LNCaP clone FGC (cell line): ENCODE data around the gene KIF6.

Source experiments
- DNase-seq: peaks from one replicate; pipeline ENCODE4 v3.0.0-alpha.2; 2011; ENCODE audit warnings: low read depth
- H3K4me3 ChIP-seq: 2 replicates; pipeline ENCODE4 v1.5.1; 2011; ENCODE audit warnings: mild to moderate bottlenecking, low read depth, low read length, control low read depth
- TF ChIP-seq, protein P1 (sequence below): IDR thresholded peaks from 2 replicates; pipeline ENCODE4 v1.5.1; 2012; ENCODE audit warnings: mild to moderate bottlenecking; ENCODE audit not compliant: control insufficient read depth, insufficient read depth; ENCODE audit errors: extremely low read depth

The KIF6 gene

DNA sequence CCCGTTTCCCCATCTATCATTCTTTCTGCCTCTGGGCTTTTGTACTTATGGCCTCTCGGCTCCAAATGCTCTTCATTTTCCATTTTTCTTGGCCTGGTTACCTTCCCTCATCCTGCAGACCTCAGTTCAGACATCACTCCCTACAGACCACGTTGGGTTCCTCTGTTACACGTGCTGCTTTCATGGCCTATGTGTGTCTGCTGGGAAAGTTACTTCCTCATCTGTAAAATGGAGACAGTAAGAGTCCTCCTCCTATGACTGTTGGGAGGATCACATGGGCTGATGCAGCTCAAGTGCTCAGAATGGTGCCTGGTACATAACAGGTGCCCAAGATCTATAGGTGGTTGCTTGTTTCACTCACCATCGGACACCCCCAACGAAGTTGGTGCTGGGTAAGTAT, 424.5 kb downstream of the KIF6 start:
- no peak for DNase-seq

GRCh38 chr6:39298061-39298460, 427.1 kb downstream of the KIF6 start:
- TF ChIP-seq, protein P1, sequence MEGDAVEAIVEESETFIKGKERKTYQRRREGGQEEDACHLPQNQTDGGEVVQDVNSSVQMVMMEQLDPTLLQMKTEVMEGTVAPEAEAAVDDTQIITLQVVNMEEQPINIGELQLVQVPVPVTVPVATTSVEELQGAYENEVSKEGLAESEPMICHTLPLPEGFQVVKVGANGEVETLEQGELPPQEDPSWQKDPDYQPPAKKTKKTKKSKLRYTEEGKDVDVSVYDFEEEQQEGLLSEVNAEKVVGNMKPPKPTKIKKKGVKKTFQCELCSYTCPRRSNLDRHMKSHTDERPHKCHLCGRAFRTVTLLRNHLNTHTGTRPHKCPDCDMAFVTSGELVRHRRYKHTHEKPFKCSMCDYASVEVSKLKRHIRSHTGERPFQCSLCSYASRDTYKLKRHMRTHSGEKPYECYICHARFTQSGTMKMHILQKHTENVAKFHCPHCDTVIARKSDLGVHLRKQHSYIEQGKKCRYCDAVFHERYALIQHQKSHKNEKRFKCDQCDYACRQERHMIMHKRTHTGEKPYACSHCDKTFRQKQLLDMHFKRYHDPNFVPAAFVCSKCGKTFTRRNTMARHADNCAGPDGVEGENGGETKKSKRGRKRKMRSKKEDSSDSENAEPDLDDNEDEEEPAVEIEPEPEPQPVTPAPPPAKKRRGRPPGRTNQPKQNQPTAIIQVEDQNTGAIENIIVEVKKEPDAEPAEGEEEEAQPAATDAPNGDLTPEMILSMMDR = no peak
- DNase-seq = no peak
- no peak overlapping the region for H3K4me3 ChIP-seq

More for the DNA sequence above, 424.5 kb downstream of the KIF6 start:
- no peak overlapping the region for H3K4me3 ChIP-seq
- TF ChIP-seq, protein P1 = no peak

GRCh38 chr6:39296745-39297640, 428.2 kb downstream of the KIF6 start:
- H3K4me3 ChIP-seq = no peak overlapping the region
- TF ChIP-seq, protein P1 = no peak
- DNase-seq = no peak

DNA sequence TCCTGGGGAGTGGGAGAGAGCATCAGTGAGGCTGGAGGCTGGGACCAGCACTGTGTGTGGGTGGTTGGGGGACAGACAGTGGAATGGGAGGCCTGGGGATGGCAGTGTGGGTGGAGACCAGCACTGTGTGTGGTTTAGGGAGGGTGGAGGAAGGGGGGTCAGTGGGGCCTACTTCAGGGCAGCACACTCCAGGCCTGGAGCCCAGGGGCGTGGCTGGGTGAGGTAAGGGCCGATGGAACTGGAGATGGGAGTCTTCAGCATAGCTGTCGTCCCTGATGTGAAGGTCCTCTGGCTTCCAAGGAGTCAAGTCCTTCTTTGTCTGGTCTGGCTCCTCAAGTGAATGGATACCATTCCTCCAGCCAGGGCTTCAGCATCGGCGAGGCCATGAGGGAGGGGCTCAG, 429.6 kb downstream of the KIF6 start:
- TF ChIP-seq, protein P1 = no peak
- no peak overlapping the region for H3K4me3 ChIP-seq
- DNase-seq = no peak

DNA sequence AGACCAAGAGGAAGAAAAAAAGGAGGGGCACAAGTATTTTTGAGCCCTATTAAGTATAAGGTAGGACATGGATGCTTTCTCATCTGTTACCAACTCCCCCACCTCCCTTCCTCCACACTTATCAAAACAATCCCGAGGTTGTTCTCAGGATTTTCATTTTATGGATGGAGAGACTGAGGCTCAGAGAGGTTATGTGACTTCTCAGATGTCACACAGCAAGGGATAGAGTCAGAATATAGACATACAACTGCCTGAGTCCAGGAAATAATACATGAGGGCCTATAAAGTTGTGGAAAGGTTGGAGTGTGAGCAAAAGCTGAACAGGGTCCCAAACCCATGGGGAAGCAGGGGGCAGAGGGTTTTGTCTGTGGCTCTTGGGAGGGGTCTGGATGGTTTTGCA, 430.3 kb downstream of the KIF6 start:
- TF ChIP-seq, protein P1 = no peak
- H3K4me3 ChIP-seq = no peak overlapping the region
- no peak for DNase-seq

- TF ChIP-seq, protein P1 = no peak
- no peak overlapping the region for H3K4me3 ChIP-seq
- DNase-seq = no peak
These were observed 431.1 kb downstream of the KIF6 start for GRCh38 chr6:39294133-39294532.
